B cell (primary cell): Measurements from ENCODE around the gene CTRB2.

ENCODE experiments used
- CTCF ChIP-seq: fragments of 200-600 bp; IDR thresholded peaks from one replicate; pipeline ENCODE4 v1.8.0; 2022; ENCODE audit warnings: antibody characterized with exemption, mild to moderate bottlenecking
- EZH2 ChIP-seq: IDR thresholded peaks from 2 replicates; pipeline ENCODE4 v1.6.1; 2012; ENCODE audit warnings: borderline replicate concordance, low read depth, mild to moderate bottlenecking, moderate library complexity, low read length; ENCODE audit not compliant: insufficient read depth, poor library complexity, severe bottlenecking

GRCh38 chr16:75256059-75256571 lies 49.2 kb upstream of the CTRB2 start:
- TF ChIP-seq CTCF (no peak), EZH2 (no peak)
